ENCODE results near the gene CHM. TPM values are rescaled to one million over a fixed set of nuclear protein-coding genes. Genes with fewer than 3 reads are reported as not detected.
"Not testable (repeated sequence)": the region's sequence is repeated elsewhere in the genome, so short reads cannot be mapped to it uniquely, and the experiment has no call there.

CHM gene
- total RNA-seq, 2 experiments from 2014 or later, result 16.7 to 18.3 TPM

- POLR2A ChIA-PET, result no interaction called here
- Mint-ChIP-seq H3K4me1 (peaks cover 6% of the 10 kb centered on the region), H3K9me3 (peaks cover 5% of the 10 kb centered on the region), H3K27me3 (no peaks in the 10 kb centered on the region), H3K4me3 (no peak overlapping the region), H3K27ac (no peak overlapping the region), H3K36me3 (ENCODE audit: low read depth) (peaks cover 4% of the 10 kb centered on the region)
- CTCF ChIA-PET, result no interaction called here
- DNase-seq, result no peak
Measured at GRCh38 chrX:85993539-85994197, 53.7 kb downstream of the CHM start.

DNA sequence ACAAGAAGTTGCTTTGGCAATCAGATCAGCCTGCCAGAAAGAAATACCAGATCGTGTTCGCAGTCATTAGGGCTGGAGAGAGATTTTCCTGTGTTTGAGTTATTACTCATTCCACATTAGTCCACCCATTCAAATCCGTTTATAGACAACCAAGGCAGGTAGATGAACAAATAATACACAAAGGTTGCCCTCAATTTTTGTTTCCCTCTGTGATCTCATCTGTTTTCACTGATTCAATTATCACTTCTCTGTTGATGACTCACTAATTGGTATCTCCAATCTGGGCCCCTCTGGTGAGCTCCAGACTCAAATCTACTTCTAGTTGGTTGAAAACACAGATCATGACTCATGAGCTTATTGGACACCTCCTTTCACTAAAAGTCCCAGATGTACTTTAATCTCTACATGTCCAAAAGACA, 54.5 kb downstream of the CHM start:
- no peak overlapping the region for H3K27ac Mint-ChIP-seq

DNA sequence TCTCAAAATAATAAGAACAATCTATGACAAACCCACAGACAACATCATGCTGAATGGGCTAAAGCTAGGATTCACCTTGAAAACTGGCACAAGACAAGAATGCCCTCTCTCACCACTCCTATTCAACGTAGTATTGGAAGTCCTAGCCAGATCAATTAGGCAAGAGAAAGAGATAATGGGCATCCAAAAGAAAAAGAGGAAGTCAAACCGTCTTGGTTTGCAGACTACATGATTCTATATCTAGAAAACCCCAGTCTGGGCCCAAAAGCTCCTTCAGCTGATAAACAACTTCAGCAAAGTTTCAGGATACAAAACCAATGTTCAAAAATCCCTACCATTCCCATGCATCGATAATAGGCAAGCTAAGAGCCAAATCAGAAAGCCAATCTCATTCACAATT, 59.0 kb downstream of the CHM start:
- no peak overlapping the region for H3K4me3 Mint-ChIP-seq
- ChIA-PET POLR2A (no interaction called here), CTCF (no interaction called here)
- H3K36me3 Mint-ChIP-seq (ENCODE audit: low read depth), result peaks cover 6% of the 10 kb centered on the region
- no peaks in the 10 kb centered on the region for H3K27me3 Mint-ChIP-seq
- no peak for DNase-seq
- no peak overlapping the region for H3K27ac Mint-ChIP-seq
- peaks cover 3% of the 10 kb centered on the region for H3K4me1 Mint-ChIP-seq
- H3K9me3 Mint-ChIP-seq, result peaks cover 9% of the 10 kb centered on the region

More for the DNA sequence above, 54.5 kb downstream of the CHM start:
- H3K4me1 Mint-ChIP-seq, result peaks cover 6% of the 10 kb centered on the region
- H3K9me3 Mint-ChIP-seq, result peaks cover 9% of the 10 kb centered on the region
- H3K4me3 Mint-ChIP-seq, result no peak overlapping the region
- ChIA-PET POLR2A (no interaction called here), CTCF (no interaction called here)
- no peak for DNase-seq
- no peaks in the 10 kb centered on the region for H3K27me3 Mint-ChIP-seq
- H3K36me3 Mint-ChIP-seq (ENCODE audit: low read depth), result peaks cover 4% of the 10 kb centered on the region

- Mint-ChIP-seq H3K4me3 (no peak overlapping the region), H3K27ac (no peak overlapping the region), H3K27me3 (no peaks in the 10 kb centered on the region), H3K9me3 (peaks cover 2% of the 10 kb centered on the region), H3K36me3 (ENCODE audit: low read depth) (peaks cover 16% of the 10 kb centered on the region), H3K4me1 (no peaks in the 10 kb centered on the region)
- POLR2A ChIA-PET, result no interaction called here
- no peak for DNase-seq
- CTCF ChIA-PET, result no interaction called here
Measured at GRCh38 chrX:85980286-85980685, 67.1 kb downstream of the CHM start.

GRCh38 chrX:85977218-85977617, 70.1 kb downstream of the CHM start:
- Mint-ChIP-seq H3K27ac (no peak overlapping the region), H3K27me3 (no peaks in the 10 kb centered on the region), H3K36me3 (ENCODE audit: low read depth) (peaks cover 18% of the 10 kb centered on the region), H3K9me3 (peaks cover 2% of the 10 kb centered on the region), H3K4me1 (no peaks in the 10 kb centered on the region), H3K4me3 (no peak overlapping the region)
- CTCF ChIA-PET, result no interaction called here
- no peak for DNase-seq
- POLR2A ChIA-PET, result no interaction called here

- CTCF ChIA-PET, POLR2A ChIA-PET, H3K4me3 Mint-ChIP-seq, H3K9me3 Mint-ChIP-seq, H3K4me1 Mint-ChIP-seq, H3K27me3 Mint-ChIP-seq, H3K27ac Mint-ChIP-seq, DNase-seq: not testable (repeated sequence)
- peaks cover 21% of the 10 kb centered on the region for H3K36me3 Mint-ChIP-seq (ENCODE audit: low read depth)
Measured at GRCh38 chrX:85972351-85972750, 75.0 kb downstream of the CHM start.

DNA sequence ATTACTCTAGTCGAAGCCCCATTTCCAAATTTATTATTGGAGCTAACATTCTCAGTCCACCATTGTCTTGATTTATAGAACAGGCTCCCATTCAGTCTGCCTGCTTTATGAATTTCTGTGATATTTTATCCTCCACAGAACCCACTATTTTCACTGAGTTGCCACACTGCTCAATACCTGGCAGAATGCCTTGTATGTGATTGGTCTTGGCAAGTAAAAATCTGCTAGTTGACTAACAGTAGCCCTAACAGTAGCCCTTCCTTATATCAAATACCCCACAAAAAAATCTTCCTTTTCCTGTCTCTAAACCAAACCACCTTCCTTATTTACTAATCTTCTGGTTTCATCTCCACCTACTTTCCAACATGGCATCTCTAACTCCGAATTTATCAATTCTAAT, 82.6 kb downstream of the CHM start:
- ChIA-PET CTCF (no interaction called here), POLR2A (no interaction called here)
- H3K9me3 Mint-ChIP-seq, result no peaks in the 10 kb centered on the region

GRCh38 chrX:85963736-85964135, 83.6 kb downstream of the CHM start:
- H3K27ac Mint-ChIP-seq, result no peak overlapping the region
- no peaks in the 10 kb centered on the region for H3K4me1 Mint-ChIP-seq
- H3K27me3 Mint-ChIP-seq, result no peaks in the 10 kb centered on the region
- H3K4me3 Mint-ChIP-seq, result no peak overlapping the region
- ChIA-PET CTCF (no interaction called here), POLR2A (no interaction called here)
- no peak for DNase-seq
- H3K9me3 Mint-ChIP-seq, result no peaks in the 10 kb centered on the region
- H3K36me3 Mint-ChIP-seq (ENCODE audit: low read depth), result peaks cover 2% of the 10 kb centered on the region

More for the DNA sequence above, 82.6 kb downstream of the CHM start:
- DNase-seq, result no peak
- H3K36me3 Mint-ChIP-seq (ENCODE audit: low read depth), result peaks cover 4% of the 10 kb centered on the region
- no peaks in the 10 kb centered on the region for H3K4me1 Mint-ChIP-seq
- no peak overlapping the region for H3K27ac Mint-ChIP-seq
- H3K27me3 Mint-ChIP-seq, result no peaks in the 10 kb centered on the region
- H3K4me3 Mint-ChIP-seq, result no peak overlapping the region

DNA sequence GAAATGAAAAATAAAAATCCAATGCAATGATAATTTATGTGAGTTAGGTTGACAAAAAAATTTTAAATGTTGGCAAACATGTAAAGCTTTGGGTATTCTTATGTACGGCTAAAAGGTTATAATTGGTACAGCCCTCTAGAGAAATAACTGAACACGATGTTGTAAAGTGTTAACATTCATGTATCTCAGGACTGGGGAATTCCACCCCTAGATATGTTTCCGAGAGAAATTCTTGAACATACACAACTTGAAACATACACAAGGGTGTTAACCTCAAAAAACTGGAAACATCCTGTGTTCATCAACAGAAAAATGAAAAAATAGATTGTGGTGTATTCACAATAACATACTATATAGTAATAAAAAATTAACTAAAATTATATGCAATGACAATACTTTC, 91.8 kb downstream of the CHM start:
- Mint-ChIP-seq H3K27ac (no peak overlapping the region), H3K4me3 (no peak overlapping the region), H3K4me1 (no peaks in the 10 kb centered on the region), H3K9me3 (peaks cover 8% of the 10 kb centered on the region), H3K27me3 (no peaks in the 10 kb centered on the region), H3K36me3 (ENCODE audit: low read depth) (peaks cover 28% of the 10 kb centered on the region)
- no peak for DNase-seq
- POLR2A ChIA-PET, result no interaction called here
- CTCF ChIA-PET, result no interaction called here

- Mint-ChIP-seq H3K36me3 (ENCODE audit: low read depth) (peaks cover 25% of the 10 kb centered on the region), H3K9me3 (peaks cover 13% of the 10 kb centered on the region)
- H3K4me3 Mint-ChIP-seq, H3K27me3 Mint-ChIP-seq, H3K27ac Mint-ChIP-seq, CTCF ChIA-PET, DNase-seq, H3K4me1 Mint-ChIP-seq, POLR2A ChIA-PET: not testable (repeated sequence)
Measured at GRCh38 chrX:85944751-85945150, 102.6 kb downstream of the CHM start.

- Mint-ChIP-seq H3K4me1 (no peaks in the 10 kb centered on the region), H3K27me3 (no peaks in the 10 kb centered on the region), H3K36me3 (ENCODE audit: low read depth) (peaks cover 15% of the 10 kb centered on the region), H3K4me3 (no peak overlapping the region), H3K9me3 (peaks cover 11% of the 10 kb centered on the region), H3K27ac (no peak overlapping the region)
- CTCF ChIA-PET, result no interaction called here
- POLR2A ChIA-PET, result no interaction called here
- DNase-seq, result no peak
Measured at GRCh38 chrX:85941275-85941674, 106.1 kb downstream of the CHM start.

DNA sequence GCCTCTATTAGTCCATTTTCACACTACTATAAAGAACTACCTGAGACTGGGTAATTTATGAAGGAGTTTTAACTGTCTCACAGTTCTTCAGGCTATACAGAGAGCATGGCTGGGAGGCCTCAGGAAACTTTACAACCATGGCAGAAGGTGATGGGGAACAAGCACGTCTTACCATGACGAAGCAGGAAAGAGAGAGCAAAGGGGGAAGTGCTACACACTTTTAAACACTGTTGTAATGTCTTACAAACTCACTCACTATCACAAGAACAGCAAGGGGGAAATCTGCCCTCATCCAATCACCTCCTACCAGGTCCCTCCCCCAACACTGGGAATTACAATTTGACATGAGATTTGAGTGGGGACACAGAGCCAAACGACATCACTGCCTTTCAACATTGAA, 107.4 kb downstream of the CHM start:
- H3K27me3 Mint-ChIP-seq; H3K36me3 Mint-ChIP-seq (ENCODE audit: low read depth); H3K27ac Mint-ChIP-seq; H3K4me1 Mint-ChIP-seq; POLR2A ChIA-PET; DNase-seq; H3K4me3 Mint-ChIP-seq; H3K9me3 Mint-ChIP-seq; CTCF ChIA-PET: not testable (repeated sequence)

DNA sequence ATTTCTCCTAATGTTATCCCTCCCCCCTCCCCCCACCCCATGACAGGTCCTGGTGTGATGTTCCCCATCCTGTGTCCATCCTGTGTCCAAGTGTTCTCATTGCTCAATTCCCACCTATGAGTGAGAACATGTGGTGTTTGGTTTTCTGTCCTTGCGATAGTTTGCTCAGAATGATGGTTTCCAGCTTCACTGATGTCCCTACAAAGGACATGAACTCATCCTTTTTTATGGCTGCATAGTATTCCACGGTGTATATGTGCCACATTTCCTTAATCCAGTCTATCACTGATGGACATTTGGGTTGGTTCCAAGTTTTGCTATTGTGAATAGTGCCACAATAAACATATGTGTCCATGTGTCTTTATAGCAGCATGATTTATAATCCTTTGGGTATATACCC, 113.0 kb downstream of the CHM start:
- H3K27me3 Mint-ChIP-seq; H3K4me1 Mint-ChIP-seq; H3K27ac Mint-ChIP-seq; POLR2A ChIA-PET; CTCF ChIA-PET; H3K36me3 Mint-ChIP-seq (ENCODE audit: low read depth); DNase-seq; H3K9me3 Mint-ChIP-seq; H3K4me3 Mint-ChIP-seq: not testable (repeated sequence)

DNA sequence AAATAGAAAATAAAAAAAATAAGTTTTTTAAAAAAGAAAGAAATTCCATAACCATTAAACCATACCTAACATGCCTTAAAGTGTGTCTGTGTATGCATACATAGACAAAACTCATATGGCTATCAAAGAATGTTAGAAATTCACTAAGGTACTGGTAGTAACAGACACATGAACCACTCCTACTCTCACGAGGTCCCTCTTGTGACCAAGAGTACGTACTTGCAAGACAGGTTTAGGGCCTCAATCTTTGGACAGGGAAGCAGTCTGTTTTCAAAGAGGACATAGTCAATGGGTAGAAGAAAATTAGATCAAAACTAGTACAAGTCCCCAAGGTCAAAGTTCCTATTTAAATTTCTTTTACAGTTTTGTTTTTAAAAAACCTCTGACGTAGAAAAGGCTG, 117.3 kb downstream of the CHM start:
- no peak for DNase-seq
- Mint-ChIP-seq H3K27me3 (no peaks in the 10 kb centered on the region), H3K36me3 (ENCODE audit: low read depth) (no peaks in the 10 kb centered on the region), H3K27ac (no peak overlapping the region), H3K4me3 (no peak overlapping the region), H3K4me1 (no peaks in the 10 kb centered on the region), H3K9me3 (no peaks in the 10 kb centered on the region)
- ChIA-PET CTCF (no interaction called here), POLR2A (no interaction called here)
